ENCODE measurements around the gene FAM171A1.

The FAM171A1 gene

DNA sequence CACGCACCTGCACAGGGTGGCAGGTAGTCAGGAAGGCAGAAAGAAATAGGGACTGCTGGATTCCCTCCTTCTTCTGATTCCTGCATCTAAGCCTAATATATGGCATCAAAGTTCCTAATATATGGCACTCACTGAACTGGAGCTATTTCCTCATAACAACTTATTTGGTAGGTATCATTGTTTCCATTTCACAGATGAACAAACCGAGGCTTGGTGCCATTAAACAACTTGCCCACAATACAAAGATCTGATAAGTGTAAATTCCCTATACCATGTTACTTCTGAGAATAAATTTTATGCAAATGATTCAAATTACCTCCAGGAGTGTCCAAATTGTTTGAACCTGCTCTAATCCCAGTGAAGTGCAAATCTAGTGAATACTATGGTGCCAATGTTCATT, 2.1 kb upstream of the FAM171A1 start:
- no peak for DNase-seq

DNA sequence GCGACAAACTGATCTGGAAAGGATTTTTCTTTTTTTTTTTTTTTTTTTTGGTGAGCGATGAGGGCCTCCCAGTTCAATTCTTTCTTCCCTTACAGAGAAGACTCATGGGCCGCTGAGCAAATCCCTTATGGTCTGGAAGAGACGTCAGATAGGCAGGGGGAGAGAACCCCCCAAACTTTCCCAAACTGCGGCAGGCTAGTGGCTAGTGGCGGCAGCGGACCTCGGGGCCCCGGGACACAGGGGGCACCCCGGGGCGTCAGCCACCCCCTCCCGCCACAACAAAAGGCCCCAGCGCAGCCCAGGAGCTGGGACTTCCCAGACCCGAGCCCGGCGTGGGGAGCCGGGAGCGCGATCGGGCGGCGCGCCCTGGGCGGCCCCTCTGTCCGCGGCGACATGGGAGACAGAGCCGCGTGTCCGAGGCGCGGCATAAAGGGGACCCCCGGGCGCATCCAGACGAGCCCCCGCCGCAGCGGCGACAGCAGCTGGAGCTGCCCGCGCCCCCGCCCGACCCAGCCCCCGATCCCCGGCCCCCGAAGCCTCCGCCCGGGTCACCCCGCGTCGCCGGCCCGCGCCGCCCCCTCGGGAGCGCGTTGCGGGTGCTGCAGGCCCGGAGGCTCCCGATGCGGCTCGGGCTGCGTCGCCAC, 755 bp downstream of the FAM171A1 start:
- peak in 6 of 14 donors; percentile 31 to 65 (median 48) for DNase-seq

DNA sequence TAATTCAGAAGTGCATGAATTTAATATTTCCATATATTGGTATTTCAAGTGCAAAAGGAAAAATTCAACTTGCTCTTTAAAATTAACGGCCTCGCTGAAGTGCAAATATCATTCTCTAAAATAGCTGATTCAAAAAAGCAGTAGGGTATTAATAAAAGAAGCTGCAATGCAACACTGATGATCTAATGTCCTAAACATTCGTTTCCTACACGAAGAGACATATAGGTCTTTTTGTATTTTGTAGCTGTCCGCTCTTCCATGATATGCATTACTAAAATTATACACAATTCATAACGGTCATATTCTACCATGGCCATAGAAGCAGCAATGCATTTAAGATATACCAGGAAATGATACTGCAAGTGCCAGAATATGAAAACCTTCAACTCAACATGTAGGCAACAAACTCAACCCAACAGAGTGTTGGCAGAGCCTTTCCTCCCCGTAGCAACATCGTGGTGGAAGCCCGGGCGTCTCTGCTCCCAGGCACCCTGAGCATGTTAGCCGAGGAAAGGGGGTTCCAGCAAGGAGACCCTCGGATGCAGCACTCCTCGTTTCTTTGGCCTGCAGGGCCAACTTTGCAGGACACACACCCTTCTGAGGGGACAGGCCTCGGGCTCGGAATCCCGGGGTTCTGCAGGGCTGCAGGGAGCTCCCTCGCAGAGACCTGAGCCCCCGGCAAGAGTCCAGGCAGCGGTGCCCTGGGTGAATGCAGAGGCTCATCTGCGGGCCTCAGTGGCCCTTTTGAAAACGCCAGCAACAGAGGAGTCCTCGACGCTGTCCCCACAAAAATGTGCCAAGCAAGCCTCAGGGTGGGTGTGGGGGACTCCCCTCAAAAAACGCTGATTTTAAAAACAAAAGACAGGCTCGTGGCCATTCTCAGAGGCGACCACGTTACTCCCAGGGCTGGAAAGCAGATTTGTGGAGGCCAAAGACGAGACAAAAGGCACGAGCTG, 1.6 kb downstream of the FAM171A1 start:
- peak in 8 of 14 donors; percentile 22 to 70 (median 40) for DNase-seq

DNA sequence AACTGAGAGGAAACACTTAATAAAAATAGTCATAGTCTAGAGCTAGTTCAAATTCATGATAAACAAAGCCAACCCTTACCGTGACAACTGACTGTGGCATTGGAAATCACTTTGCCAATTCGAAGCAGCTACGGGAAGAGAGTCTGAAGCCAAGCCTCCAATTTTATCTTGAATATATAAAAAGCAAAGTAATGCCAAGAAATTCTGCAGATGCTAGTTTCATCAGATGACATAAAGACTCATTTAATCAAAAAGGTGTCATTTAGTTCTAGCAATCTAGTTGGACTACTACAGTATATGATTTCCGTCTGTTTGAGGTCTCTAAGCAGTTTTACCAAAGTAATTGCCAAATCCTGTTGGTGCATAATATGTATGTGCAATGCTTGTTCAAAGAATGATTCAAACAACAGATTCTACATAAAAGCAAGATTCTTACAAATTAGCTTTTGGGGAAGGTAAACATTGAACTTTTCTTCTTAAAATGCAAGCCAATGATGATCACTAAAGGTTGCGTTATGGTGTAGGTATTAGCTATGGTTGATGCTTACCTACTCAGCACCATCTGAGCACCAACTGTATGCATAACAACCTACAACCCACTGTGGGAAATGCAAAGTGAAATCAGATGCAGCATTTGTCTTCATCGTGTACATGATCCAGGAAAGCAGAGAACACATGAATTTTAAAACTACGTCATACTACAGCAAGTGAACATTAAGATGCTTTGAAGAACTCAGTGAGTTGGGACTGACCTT, 2.8 kb downstream of the FAM171A1 start:
- no peak for DNase-seq

DNA sequence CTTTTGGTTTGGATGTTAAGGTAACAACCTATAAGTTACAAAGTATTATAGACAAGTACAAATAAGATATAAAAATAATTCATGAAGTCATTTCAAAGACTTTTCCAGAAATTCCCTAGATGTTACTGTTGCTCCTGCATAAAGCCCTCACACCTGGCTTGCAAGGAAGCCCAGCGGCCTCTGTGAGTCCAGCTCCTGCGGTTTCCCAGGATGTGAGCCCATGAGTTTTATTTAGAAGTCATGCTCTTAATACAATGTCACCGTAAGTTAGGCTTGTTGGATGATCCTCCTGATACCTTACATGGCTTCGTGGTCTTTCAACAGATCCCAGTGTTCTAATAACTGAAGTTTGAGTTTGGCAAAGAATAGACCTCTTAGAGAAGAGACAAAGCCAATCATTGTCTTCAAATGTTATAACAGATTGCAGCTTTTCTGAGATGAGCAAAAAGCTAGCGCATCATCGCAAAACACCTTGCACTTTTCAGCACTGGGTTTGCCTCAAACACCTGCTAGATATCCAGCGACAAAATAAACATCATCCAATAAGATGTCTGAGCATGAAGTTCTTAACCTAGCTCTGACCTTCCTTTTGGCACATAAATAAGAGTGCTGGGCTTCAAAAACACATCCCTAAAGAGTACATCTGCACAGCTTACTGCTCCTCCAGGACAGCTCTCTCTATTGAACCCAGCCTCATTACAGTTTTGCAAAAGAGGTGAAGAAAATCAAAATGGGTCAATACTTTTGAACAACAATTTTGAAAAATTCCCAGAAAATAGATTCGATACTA, 3.6 kb downstream of the FAM171A1 start:
- DNase-seq, result no peak

DNA sequence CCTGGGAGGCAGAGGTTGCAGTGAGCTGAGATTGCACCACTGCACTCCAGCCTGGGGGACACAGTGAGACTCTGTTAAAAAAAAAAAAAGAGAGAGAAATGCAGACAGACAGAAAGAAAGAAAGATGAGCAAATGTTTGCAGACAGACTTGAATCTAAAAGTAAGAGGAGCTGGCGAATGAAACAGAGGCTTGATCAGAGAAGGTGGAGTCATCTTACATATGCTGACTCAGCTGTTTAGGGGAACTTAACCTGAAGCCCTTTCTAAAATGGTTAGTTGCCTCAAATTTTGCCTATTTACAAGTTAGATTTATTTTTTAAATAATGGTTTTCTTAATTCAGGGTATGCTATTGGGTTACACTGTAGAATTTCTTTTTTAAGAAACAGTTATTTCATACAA, 5.4 kb downstream of the FAM171A1 start:
- no peak for DNase-seq

DNA sequence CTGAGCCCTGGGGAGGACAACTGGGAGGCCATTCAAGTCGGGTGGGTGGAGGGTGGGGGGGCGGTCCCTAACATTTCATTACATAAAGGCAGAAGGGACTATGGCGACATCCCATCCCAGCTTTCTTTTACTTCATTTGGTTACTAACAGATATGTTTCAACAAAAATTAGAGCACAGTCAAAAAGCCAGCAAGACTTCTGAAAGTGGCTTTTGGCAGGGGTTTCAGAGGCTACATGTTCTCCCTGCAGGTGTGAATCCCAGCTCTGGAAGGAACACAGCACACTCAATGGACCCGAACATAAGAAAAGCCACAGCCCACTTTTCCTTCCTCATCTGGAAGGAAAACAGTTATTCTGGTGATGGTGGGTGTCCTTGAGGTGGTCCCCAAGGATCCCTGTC, 7.1 kb downstream of the FAM171A1 start:
- DNase-seq, result no peak

DNA sequence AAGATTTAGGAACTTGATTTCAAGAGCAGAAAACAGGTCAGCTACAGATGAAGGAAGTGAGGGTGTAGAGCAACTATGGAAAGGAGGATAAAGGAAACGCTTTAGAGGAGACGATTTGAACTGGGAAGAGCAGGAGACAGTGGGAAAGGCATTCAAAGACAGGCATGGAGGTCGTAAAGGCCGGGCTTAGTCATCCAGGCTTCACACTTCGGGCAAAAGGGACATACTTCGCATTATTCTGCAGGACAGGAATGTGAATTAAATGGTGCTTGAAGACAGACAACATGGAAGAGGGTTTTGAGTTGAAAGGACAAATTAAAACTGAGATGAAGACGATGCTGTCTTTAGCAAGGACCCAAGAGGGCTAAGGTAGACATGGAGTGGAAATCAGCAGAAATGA, 8.1 kb downstream of the FAM171A1 start:
- no peak for DNase-seq

DNA sequence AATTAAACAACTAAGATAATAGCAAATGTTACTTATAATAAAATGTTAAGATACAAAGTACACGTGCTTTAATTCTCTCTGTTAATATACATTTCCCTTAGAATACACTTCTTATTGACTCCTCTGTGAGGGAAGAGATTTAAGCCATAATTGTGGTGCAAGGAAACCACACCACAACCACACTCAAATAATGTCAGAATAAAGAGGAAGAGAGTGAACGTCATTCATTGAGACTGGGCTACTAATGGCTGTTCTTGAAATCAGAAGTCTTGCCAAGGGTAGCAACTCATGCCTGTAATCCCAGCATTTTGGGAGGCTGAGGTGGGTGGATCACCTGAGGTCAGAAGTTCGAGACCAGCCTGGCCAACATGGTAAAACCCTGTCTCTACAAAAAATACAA, 10.0 kb downstream of the FAM171A1 start:
- DNase-seq, result no peak

DNA sequence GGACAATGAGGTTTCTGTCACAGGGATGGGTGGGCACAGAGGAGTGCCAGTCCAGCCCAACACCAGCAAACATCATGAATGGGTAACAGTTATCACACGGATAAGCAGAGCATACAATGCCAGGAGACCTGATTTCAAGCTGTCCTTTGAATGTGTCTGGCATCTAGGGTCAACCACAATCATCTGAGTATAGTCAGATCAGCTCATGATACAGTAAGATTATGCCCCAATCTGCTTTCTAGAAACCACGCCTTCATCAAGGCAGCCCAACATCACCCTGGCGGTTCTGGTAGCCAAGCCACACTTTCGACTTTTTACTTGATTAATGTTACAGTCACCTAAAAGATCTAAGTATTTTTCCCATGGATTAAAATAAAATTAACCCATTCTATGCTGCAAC, 10.5 kb downstream of the FAM171A1 start:
- no peak for DNase-seq

DNA sequence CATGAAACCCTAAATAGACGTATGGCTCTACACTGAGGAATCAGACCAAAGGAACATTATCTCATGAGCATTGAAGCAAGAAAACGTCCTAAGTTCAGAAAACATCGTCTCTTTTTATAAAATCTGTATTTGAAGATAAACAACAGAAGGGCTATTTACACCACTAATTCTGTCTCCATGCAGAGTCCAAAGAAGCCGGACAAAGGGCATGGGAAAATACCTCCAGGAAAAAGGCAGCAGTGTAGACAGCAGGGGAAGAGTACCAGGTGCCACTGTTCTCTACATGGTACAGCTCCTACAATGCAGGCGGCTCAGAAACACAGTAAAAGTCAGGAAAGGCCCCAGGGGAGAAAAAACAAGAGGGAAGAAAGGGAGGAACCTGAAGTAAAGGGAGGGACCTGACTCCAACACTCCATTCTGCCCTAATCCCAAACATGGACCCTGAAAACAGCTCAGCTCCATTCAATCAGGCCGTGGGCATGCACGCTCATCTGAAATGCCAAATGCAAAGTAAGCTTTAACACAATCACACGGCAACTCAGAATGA, 17.5 kb downstream of the FAM171A1 start:
- no peak for DNase-seq

DNA sequence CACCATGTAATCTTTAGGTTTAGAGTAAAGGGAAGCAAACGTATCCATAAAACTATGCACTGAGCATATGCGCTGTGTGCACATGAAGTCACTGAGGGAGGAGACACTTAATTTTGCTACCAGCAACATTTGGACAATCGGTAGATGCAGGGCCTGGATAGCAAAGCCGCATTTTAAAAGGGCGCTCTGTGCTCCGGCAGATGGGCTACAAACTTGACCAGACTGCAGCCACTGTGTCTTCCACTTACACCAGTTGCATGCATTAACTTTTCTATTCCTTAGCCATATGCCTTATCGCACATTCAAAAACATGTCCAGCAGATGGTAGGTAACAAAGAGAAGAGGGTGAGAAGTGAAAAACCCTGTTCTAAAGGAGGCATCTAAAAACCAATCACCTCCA, 18.3 kb downstream of the FAM171A1 start:
- DNase-seq, result no peak

DNA sequence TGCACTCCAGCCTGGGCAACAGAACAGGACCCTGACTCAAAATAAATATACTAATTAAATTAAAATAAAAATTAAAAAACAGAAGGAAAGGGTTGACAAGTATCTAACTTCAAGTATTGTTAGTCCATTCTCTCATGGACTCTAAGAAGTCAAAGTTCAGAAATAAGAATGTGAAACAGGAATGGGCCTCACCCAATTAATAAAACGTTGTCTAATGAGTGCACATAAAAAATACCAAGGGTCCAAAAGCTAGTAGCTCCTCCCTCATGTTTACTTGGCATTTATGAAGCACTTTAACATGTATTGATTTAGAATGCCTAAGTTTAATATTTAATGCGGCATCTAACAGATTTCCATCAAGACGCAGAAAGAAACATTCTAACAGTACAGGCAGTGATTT, 18.9 kb downstream of the FAM171A1 start:
- no peak for DNase-seq

DNA sequence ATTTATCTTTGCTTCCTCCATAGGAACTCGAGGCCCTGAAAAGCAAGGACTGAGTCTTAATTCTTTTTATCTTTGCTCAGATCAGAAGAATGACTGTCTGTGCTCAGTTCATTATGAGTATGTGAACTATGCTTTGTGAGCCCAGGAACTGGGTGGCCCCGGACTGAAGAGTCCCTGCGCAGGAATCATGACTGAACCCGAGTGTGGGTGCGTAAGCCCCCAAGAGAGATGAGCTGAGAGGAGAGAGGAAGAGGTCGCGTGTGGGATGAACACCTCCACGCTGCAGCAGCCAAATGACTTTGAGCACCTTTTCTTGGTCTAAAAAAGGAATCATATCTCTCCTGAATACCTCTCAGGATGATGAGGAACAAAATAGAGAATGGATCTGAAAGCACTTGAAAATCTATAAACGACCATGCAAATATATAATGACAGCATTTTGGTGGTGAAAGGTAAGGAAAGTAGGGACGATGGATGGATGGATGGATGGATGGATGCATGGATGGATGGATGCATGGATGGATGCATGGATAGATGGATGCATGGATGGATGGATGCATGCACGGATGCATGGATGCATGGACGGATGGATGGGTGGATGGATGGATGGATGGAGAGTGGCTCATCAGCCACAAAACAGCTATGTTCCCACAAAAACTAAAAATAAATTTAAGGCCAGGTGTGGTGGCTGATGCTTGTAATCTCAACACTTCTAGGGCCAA, 19.8 kb downstream of the FAM171A1 start:
- no peak for DNase-seq

DNA sequence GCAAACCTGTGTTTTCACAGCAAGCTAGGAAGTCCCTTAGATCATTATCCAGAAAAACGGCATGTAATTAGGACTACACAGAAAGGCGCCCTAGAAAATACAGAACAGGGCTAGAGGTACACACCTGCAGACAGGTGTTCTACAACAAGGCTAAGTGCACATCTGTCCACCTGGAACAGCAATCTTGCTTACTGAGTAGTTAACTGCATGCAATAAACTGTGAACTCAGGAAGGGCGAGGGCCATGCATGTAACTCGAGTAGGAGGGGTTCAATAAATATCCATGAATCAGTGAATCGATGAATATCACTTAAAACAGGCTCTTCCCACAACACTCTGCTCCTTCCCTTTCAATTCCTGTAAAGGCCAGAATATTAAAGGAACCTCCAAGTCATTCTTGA, 22.0 kb downstream of the FAM171A1 start:
- DNase-seq, result no peak

DNA sequence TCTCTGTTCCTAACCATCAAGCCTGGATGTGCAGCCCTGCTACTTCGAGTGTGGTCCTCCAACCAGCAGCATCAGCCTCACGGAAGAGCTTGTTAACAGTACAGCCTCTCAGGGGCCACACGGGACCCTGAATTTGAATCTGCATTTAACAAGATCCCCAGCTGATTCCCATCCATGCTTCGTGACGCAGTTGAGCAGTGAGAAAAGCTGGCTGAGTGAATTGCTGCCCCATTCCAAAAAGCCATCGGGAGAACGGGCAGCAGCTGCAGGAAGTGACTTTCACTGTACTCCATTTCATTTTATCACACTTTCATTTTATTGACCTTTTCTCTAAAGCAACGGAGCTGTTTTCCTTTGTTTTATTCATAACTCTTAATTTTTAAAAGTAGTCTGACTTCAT, 22.5 kb downstream of the FAM171A1 start:
- peak in 4 of 14 donors; percentile 11 to 22 (median 13) for DNase-seq

DNA sequence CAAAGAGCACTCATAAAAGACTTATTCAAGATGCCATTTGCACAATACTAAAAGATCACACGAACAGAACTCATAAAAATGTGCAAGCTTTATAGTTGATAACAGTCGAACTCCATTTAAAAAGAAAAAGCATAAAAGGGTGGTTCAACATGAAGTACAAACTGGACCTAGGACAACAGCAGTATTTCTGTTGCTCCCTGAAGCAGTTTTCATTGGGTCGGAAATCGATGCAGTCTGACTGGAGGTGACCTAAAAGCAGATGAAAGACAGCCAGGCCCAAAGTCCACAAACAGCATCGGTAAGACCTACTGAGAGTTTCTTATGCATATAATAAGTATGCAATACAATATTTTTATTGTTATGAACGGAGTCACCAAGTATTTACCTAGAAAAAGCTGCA, 23.9 kb downstream of the FAM171A1 start:
- no peak for DNase-seq

DNA sequence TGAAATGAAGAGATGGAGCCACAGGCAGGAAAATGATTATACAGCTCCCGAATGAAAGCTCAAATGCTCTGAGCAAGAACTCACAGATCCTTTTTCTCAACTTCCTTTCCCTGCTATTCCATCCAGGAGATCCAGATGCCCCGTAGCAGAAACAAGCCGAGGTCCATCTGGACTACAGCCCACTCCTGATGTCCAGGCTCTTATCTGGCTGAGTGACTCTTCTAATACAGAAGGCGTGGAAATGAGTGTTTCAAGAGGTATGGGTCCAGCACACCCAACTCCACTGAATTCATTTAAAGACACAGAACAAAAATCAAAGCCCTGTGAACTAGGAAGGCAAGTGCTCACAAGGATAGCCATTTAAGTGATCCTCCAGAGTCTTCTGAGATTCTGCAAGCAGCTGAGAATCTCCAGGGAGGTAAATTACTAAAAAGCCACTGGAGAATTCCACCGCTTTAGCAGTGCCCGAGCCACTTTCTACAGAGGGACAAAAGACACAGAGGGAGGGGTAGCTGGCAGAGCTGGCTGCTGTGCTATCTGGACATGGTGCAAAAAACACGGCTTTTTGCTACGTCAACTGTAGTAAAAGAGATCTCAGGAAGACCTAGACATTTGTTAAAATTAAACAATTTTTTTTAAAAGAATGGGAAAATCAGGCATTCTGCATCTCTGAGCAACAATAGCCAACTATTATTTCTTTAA, 24.5 kb downstream of the FAM171A1 start:
- peak in 3 of 14 donors; percentile 17 to 32 (median 31) for DNase-seq

DNA sequence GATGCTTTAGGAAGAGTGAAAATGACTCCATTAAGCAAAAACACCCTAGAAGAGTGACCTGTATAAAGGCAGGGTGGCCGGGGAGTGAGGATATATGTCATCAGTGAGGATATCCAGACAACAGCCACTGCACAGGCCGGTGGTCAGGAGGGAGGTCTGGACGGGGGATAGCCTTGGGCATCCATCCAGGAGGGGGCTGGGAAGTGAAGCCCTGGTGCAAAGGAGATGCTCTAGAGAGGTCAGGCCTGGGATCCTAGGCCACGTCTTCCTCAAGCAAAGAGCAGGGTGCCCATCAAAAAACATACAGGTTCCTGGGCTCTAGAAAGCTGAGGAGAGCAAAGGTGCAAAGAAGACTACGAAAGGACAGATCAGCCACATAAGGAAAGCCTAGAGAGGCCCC, 25.6 kb downstream of the FAM171A1 start:
- peak in 1 of 14 donors; percentile 7 for DNase-seq

DNA sequence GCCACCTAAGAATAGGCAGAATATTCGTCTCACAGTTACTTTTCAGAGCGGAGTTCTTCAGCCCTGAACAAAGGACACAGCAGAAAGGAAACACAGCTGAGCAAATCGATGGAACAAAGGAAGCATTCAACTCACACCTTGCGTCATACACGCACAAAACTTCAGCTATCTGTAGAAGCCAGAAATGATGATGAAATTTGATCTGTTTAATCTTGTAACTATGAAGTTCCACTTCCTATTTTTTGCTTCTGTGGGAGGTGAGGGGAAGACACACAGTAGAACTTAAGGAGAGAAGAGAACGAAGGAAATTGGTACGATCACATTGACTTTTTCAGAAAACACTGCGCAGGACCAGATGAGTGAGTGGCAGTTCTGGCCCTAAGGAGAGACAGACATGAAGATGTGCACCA, 26.2 kb downstream of the FAM171A1 start:
- DNase-seq, result peak in 6 of 14 donors; percentile 14 to 47 (median 20)

Measured in C1 segment of cervical spinal cord (tissue), 14 donors.